ENCODE results near the gene ARPP21. TPM values are rescaled to one million over a fixed set of nuclear protein-coding genes. Genes with fewer than 3 reads are reported as not detected.

The ARPP21 gene
- total RNA-seq, 1 experiment from 2014 or later, result 10.2 TPM

GRCh38 chr3:35653347-35653746, 14.0 kb downstream of the ARPP21 start:
- H3K36me3 ChIP-seq, result no peaks in the 10 kb centered on the region
- no peaks in the 10 kb centered on the region for H3K27me3 ChIP-seq
- peaks cover 11% of the 10 kb centered on the region for H3K4me1 ChIP-seq
- DNase-seq, result no peak
- H3K4me3 ChIP-seq, result no peak overlapping the region
- no peak overlapping the region for H3K27ac ChIP-seq
- no peaks in the 10 kb centered on the region for H3K9me3 ChIP-seq (replicated peaks)

GRCh38 chr3:35654476-35654875, 15.2 kb downstream of the ARPP21 start:
- H3K4me3 ChIP-seq, result no peak overlapping the region
- H3K27ac ChIP-seq, result no peak overlapping the region
- H3K4me1 ChIP-seq, result peaks cover 11% of the 10 kb centered on the region
- no peaks in the 10 kb centered on the region for H3K27me3 ChIP-seq
- H3K9me3 ChIP-seq (replicated peaks), result no peaks in the 10 kb centered on the region
- DNase-seq, result no peak
- no peaks in the 10 kb centered on the region for H3K36me3 ChIP-seq

GRCh38 chr3:35658686-35659085, 19.4 kb downstream of the ARPP21 start:
- no peak for DNase-seq
- Histone ChIP-seq H3K36me3 (no peaks in the 10 kb centered on the region), H3K27ac (no peak overlapping the region), H3K4me3 (no peak overlapping the region), H3K4me1 (peaks cover 3% of the 10 kb centered on the region), H3K27me3 (no peaks in the 10 kb centered on the region), H3K9me3 (replicated peaks) (no peaks in the 10 kb centered on the region)

- H3K9me3 ChIP-seq (replicated peaks), result no peaks in the 10 kb centered on the region
- H3K36me3 ChIP-seq, result no peaks in the 10 kb centered on the region
- H3K27ac ChIP-seq, result no peak overlapping the region
- peaks cover 8% of the 10 kb centered on the region for H3K4me1 ChIP-seq
- no peak overlapping the region for H3K4me3 ChIP-seq
- DNase-seq, result no peak
- no peaks in the 10 kb centered on the region for H3K27me3 ChIP-seq
Observed at GRCh38 chr3:35659768-35660167, 20.4 kb downstream of the ARPP21 start.

- Histone ChIP-seq H3K4me3 (no peak overlapping the region), H3K36me3 (no peaks in the 10 kb centered on the region), H3K9me3 (replicated peaks) (no peaks in the 10 kb centered on the region), H3K4me1 (peaks cover 24% of the 10 kb centered on the region), H3K27ac (peak overlapping the region; percentile 80), H3K27me3 (no peaks in the 10 kb centered on the region)
- no peak for DNase-seq
Observed at GRCh38 chr3:35663471-35663870, 24.1 kb downstream of the ARPP21 start.

- no peaks in the 10 kb centered on the region for H3K36me3 ChIP-seq
- no peak overlapping the region for H3K4me3 ChIP-seq
- H3K27ac ChIP-seq, result peak overlapping the region; percentile 80
- peaks cover 24% of the 10 kb centered on the region for H3K4me1 ChIP-seq
- peak; percentile 96 to 97 for DNase-seq
- H3K9me3 ChIP-seq (replicated peaks), result no peaks in the 10 kb centered on the region
- H3K27me3 ChIP-seq, result no peaks in the 10 kb centered on the region
Observed at GRCh38 chr3:35664460-35664919, 25.2 kb downstream of the ARPP21 start.

GRCh38 chr3:35665390-35666055, 26.2 kb downstream of the ARPP21 start:
- H3K4me1 ChIP-seq, result peaks cover 24% of the 10 kb centered on the region
- peak overlapping the region; percentile 80 for H3K27ac ChIP-seq
- no peaks in the 10 kb centered on the region for H3K36me3 ChIP-seq
- no peaks in the 10 kb centered on the region for H3K27me3 ChIP-seq
- DNase-seq, result peak in 1 of 2 experiments; percentile 26
- H3K4me3 ChIP-seq, result no peak overlapping the region
- H3K9me3 ChIP-seq (replicated peaks), result no peaks in the 10 kb centered on the region

- H3K4me3 ChIP-seq, result no peak overlapping the region
- DNase-seq, result no peak
- no peaks in the 10 kb centered on the region for H3K27me3 ChIP-seq
- H3K36me3 ChIP-seq, result no peaks in the 10 kb centered on the region
- no peak overlapping the region for H3K27ac ChIP-seq
- peaks cover 24% of the 10 kb centered on the region for H3K4me1 ChIP-seq
- H3K9me3 ChIP-seq (replicated peaks), result no peaks in the 10 kb centered on the region
Observed at GRCh38 chr3:35666888-35667287, 27.6 kb downstream of the ARPP21 start.

GRCh38 chr3:35670408-35670965, 31.2 kb downstream of the ARPP21 start:
- Histone ChIP-seq H3K27me3 (no peaks in the 10 kb centered on the region), H3K4me1 (peaks cover 10% of the 10 kb centered on the region), H3K36me3 (no peaks in the 10 kb centered on the region), H3K4me3 (no peak overlapping the region), H3K9me3 (replicated peaks) (no peaks in the 10 kb centered on the region), H3K27ac (no peak overlapping the region)
- no peak for DNase-seq

GRCh38 chr3:35671483-35671882, 32.2 kb downstream of the ARPP21 start:
- H3K27me3 ChIP-seq, result no peaks in the 10 kb centered on the region
- H3K4me3 ChIP-seq, result no peak overlapping the region
- H3K36me3 ChIP-seq, result no peaks in the 10 kb centered on the region
- peaks cover 2% of the 10 kb centered on the region; the same call in 1 of the 2 replicates for H3K4me1 ChIP-seq
- H3K27ac ChIP-seq, result no peak overlapping the region
- H3K9me3 ChIP-seq (replicated peaks), result no peaks in the 10 kb centered on the region
- DNase-seq, result no peak

- H3K9me3 ChIP-seq (replicated peaks), result no peaks in the 10 kb centered on the region
- H3K36me3 ChIP-seq, result no peaks in the 10 kb centered on the region
- H3K27ac ChIP-seq, result no peak overlapping the region
- H3K4me3 ChIP-seq, result no peak overlapping the region
- peaks cover 9% of the 10 kb centered on the region for H3K4me1 ChIP-seq
- no peaks in the 10 kb centered on the region for H3K27me3 ChIP-seq
- no peak for DNase-seq
Observed at GRCh38 chr3:35673017-35673416, 33.7 kb downstream of the ARPP21 start.

GRCh38 chr3:35674451-35675109, 35.3 kb downstream of the ARPP21 start:
- H3K27ac ChIP-seq, result no peak overlapping the region
- peaks cover 14% of the 10 kb centered on the region for H3K4me1 ChIP-seq
- H3K36me3 ChIP-seq, result no peaks in the 10 kb centered on the region
- no peak for DNase-seq
- H3K4me3 ChIP-seq, result no peak overlapping the region
- no peaks in the 10 kb centered on the region for H3K27me3 ChIP-seq
- no peaks in the 10 kb centered on the region for H3K9me3 ChIP-seq (replicated peaks)

GRCh38 chr3:35675206-35675605, 35.9 kb downstream of the ARPP21 start:
- H3K27ac ChIP-seq, result no peak overlapping the region

GRCh38 chr3:35675621-35676020, 36.3 kb downstream of the ARPP21 start:
- no peaks in the 10 kb centered on the region for H3K9me3 ChIP-seq (replicated peaks)
- H3K36me3 ChIP-seq, result no peaks in the 10 kb centered on the region
- H3K27me3 ChIP-seq, result no peaks in the 10 kb centered on the region
- H3K27ac ChIP-seq, result no peak overlapping the region
- H3K4me3 ChIP-seq, result no peak overlapping the region
- H3K4me1 ChIP-seq, result peaks cover 15% of the 10 kb centered on the region
- DNase-seq, result no peak

More at GRCh38 chr3:35675206-35675605, 35.9 kb downstream of the ARPP21 start:
- DNase-seq, result no peak
- H3K4me1 ChIP-seq, result peaks cover 14% of the 10 kb centered on the region
- H3K27me3 ChIP-seq, result no peaks in the 10 kb centered on the region
- no peaks in the 10 kb centered on the region for H3K36me3 ChIP-seq
- H3K4me3 ChIP-seq, result no peak overlapping the region
- H3K9me3 ChIP-seq (replicated peaks), result no peaks in the 10 kb centered on the region

GRCh38 chr3:35677797-35678196, 38.5 kb downstream of the ARPP21 start:
- peak overlapping the region; percentile 58 for H3K4me3 ChIP-seq
- peak in 1 of 2 experiments; percentile 23 for DNase-seq
- H3K9me3 ChIP-seq (replicated peaks), result no peaks in the 10 kb centered on the region
- H3K27me3 ChIP-seq, result no peaks in the 10 kb centered on the region
- no peaks in the 10 kb centered on the region for H3K36me3 ChIP-seq
- peaks cover 20% of the 10 kb centered on the region for H3K4me1 ChIP-seq
- peak overlapping the region; percentile 91 for H3K27ac ChIP-seq

Data from SJCRH30 (cell line).